ENCODE measurements around the gene SHOX.

GRCh38 chrX:639151-639550 is 8.6 kb downstream of the SHOX start:
- TF ChIP-seq CTCF (IDR thresholded peaks at IDR 0.05 in 2 of 3, conservative IDR thresholded peaks at IDR 0.05 in 1 of 3; ENCODE audit: borderline replicate concordance in 1 of 3, insufficient read depth in 1 of 3, low read depth in 2 of 3, low read length in 2 of 3) (no peak), SP1 (IDR thresholded peaks at IDR 0.05; ENCODE audit: low read depth) (no peak)
